NCI-H187 (cell line): ENCODE measurements around the gene HLA-DOA.

Experiments used
- DNase-seq, 2 experiments: peaks; one replicate each; lab custom pipeline; 2025; lab: John Stamatoyannopoulos, UW

HLA-DOA gene

GRCh38 chr6:33017018-33017417 lies 7.6 kb upstream of the HLA-DOA start:
- no peak for DNase-seq

- no peak for DNase-seq
Observed at GRCh38 chr6:33015798-33016197, 6.4 kb upstream of the HLA-DOA start.

- peak in 1 of 2 experiments; percentile 20 for DNase-seq
Observed at GRCh38 chr6:33014841-33015634, 5.6 kb upstream of the HLA-DOA start.

GRCh38 chr6:33013608-33014007 lies 4.2 kb upstream of the HLA-DOA start:
- no peak for DNase-seq

GRCh38 chr6:33010356-33010755 lies 965 bp upstream of the HLA-DOA start:
- DNase-seq: no peak

- no peak for DNase-seq
Observed at GRCh38 chr6:33007831-33008400, 1.5 kb downstream of the HLA-DOA start.

GRCh38 chr6:33004940-33005339 lies 4.5 kb downstream of the HLA-DOA start:
- DNase-seq: no peak

GRCh38 chr6:33001685-33002084 lies 7.7 kb downstream of the HLA-DOA start:
- no peak for DNase-seq

- no peak for DNase-seq
Observed at GRCh38 chr6:33000055-33000454, 9.3 kb downstream of the HLA-DOA start.

GRCh38 chr6:32995448-32995847 lies 13.9 kb downstream of the HLA-DOA start:
- DNase-seq: no peak

- no peak for DNase-seq
Observed at GRCh38 chr6:32993363-32993973, 15.9 kb downstream of the HLA-DOA start.

- no peak for DNase-seq
Observed at GRCh38 chr6:32991972-32992371, 17.4 kb downstream of the HLA-DOA start.

GRCh38 chr6:32989368-32989767 lies 20.0 kb downstream of the HLA-DOA start:
- no peak for DNase-seq

GRCh38 chr6:32984622-32985389 lies 24.6 kb downstream of the HLA-DOA start:
- DNase-seq: peak; percentile 79 to 89

- no peak for DNase-seq
Observed at GRCh38 chr6:32983964-32984621, 25.3 kb downstream of the HLA-DOA start.

- DNase-seq: no peak
Observed at GRCh38 chr6:32983493-32983848, 25.9 kb downstream of the HLA-DOA start.

GRCh38 chr6:32982702-32983492 lies 26.5 kb downstream of the HLA-DOA start:
- no peak for DNase-seq

- peak in 1 of 2 experiments; percentile 12 for DNase-seq
Observed at GRCh38 chr6:32982084-32982701, 27.2 kb downstream of the HLA-DOA start.

GRCh38 chr6:32980488-32981038 lies 28.8 kb downstream of the HLA-DOA start:
- DNase-seq: no peak

GRCh38 chr6:32979720-32980487 lies 29.5 kb downstream of the HLA-DOA start:
- DNase-seq: no peak
